HG02970 (cell line): ENCODE data around the gene ABLIM2.
"Not testable (repeated sequence)": the region's sequence is repeated elsewhere in the genome, so short reads cannot be mapped to it uniquely, and the experiment has no call there.

Experiments
- ATAC-seq: cut with Tn5 transposase; IDR thresholded peaks from one replicate; pipeline ENCODE4 v1.9.1; 2021; ENCODE audit warnings: mild to moderate bottlenecking, moderate library complexity, moderate number of reproducible peaks; ENCODE audit not compliant: unreplicated experiment, low FRiP score

The ABLIM2 gene

GRCh38 chr4:7929118-7929951, 229.3 kb downstream of the ABLIM2 start:
- ATAC-seq: no peak

- ATAC-seq: no peak
Measured at GRCh38 chr4:7928711-7929110, 229.9 kb downstream of the ABLIM2 start.

GRCh38 chr4:7926822-7927221, 231.8 kb downstream of the ABLIM2 start:
- ATAC-seq: no peak

- ATAC-seq: no peak
Measured at GRCh38 chr4:7924570-7924969, 234.0 kb downstream of the ABLIM2 start.

GRCh38 chr4:7924163-7924562, 234.4 kb downstream of the ABLIM2 start:
- no peak for ATAC-seq

- ATAC-seq: no peak
Measured at GRCh38 chr4:7922466-7922865, 236.1 kb downstream of the ABLIM2 start.

- no peak for ATAC-seq
Measured at GRCh38 chr4:7918981-7919380, 239.6 kb downstream of the ABLIM2 start.

- ATAC-seq: not testable (repeated sequence)
Measured at GRCh38 chr4:7918187-7918586, 240.4 kb downstream of the ABLIM2 start.

- ATAC-seq: no peak
Measured at GRCh38 chr4:7917669-7918068, 240.9 kb downstream of the ABLIM2 start.

- no peak for ATAC-seq
Measured at GRCh38 chr4:7915875-7916242, 242.8 kb downstream of the ABLIM2 start.
